Natural killer cell (primary cell): ENCODE measurements around the gene TGM3. TPM values are rescaled to one million over a fixed set of nuclear protein-coding genes. Genes with fewer than 3 reads are reported as not detected.
A peak's percentile ranks its signal among the peaks of the same experiment; 100 is the strongest.

Experiments used
- ATAC-seq, 3 donors: fragments of 150-1000 bp in 2 of 3; fragments of 200-7000 bp in 1 of 3; cut with Tn5 transposase; 1 replicate in 1 of 3; 2 replicates in 2 of 3; pipeline ENCODE4 v1.10.0; 2021; ENCODE audit warnings: mild to moderate bottlenecking in 2 of 3, moderate library complexity in 2 of 3
- DNase-seq, 2 donors: peaks; one replicate each; pipeline versions ENCODE4 v3.0.0 to v3.0.0-alpha.2; 2013 to 2021; ENCODE audit warnings: mixed read lengths in 1 of 2
- H3K27ac ChIP-seq: one replicate; pipeline ENCODE4 v1.5.1; 2013; ENCODE audit warnings: mild to moderate bottlenecking, low read length
- H3K27me3 ChIP-seq: one replicate; pipeline ENCODE4 v1.6.1; 2013; ENCODE audit warnings: low read length; ENCODE audit not compliant: control insufficient read depth, insufficient read depth
- H3K36me3 ChIP-seq: one replicate; pipeline ENCODE4 v1.6.1; 2013; ENCODE audit warnings: low read length; ENCODE audit not compliant: control insufficient read depth, insufficient read depth
- H3K4me1 ChIP-seq: one replicate; pipeline ENCODE4 v1.6.1; 2013; ENCODE audit warnings: low read length; ENCODE audit not compliant: control insufficient read depth, insufficient read depth
- H3K4me3 ChIP-seq: one replicate; pipeline ENCODE4 v1.5.1; 2013; ENCODE audit warnings: low read length
- H3K9me3 ChIP-seq: one replicate; pipeline ENCODE4 v1.6.1; 2013; ENCODE audit warnings: low read length; ENCODE audit not compliant: control insufficient read depth, insufficient read depth
- H3K27ac Mint-ChIP-seq, 2 donors: one replicate each; pipeline ENCODE4 v1.8.0; 2022; ENCODE audit warnings: mild to moderate bottlenecking in 2 of 2, mixed read lengths in 2 of 2, moderate library complexity in 1 of 2
- H3K27me3 Mint-ChIP-seq, 2 donors: one replicate each; pipeline ENCODE4 v1.8.0; 2022; ENCODE audit warnings: low read depth in 2 of 2, mixed read lengths in 2 of 2
- H3K36me3 Mint-ChIP-seq: one replicate; pipeline ENCODE4 v1.8.0; 2022; ENCODE audit warnings: mixed read lengths
- H3K4me1 Mint-ChIP-seq, 2 donors: one replicate each; pipeline ENCODE4 v1.8.0; 2022; ENCODE audit warnings: mixed read lengths in 2 of 2
- H3K4me3 Mint-ChIP-seq: one replicate; pipeline ENCODE4 v1.8.0; 2022; ENCODE audit warnings: mild to moderate bottlenecking, moderate library complexity, mixed read lengths
- H3K9me3 Mint-ChIP-seq, 2 donors: one replicate each; pipeline ENCODE4 v1.8.0; 2022; ENCODE audit warnings: mixed read lengths in 2 of 2
- WGBS: methylation state at CpG from one replicate; pipeline ENCODE4 v1.1.7; 2013; ENCODE audit warnings: missing lambda C conversion rate; ENCODE audit not compliant: insufficient coverage; 5-methylcytosine and 5-hydroxymethylcytosine counted together
- intact Hi-C: fragments of 100-400 bp; cut with micrococcal nuclease; formaldehyde crosslinking; loops from one replicate; pipeline ENCODE4 v1.14.2; 2022
- total RNA-seq, 4 donors: library from RNA; stranded (reverse); fragments of 120-200 nt in 1 of 4; gene quantifications; one replicate each; pipeline versions ENCODE4 v1.2.3 to v1.2.4, GENCODE V29; 2013 to 2022
- TF ChIP-seq, protein P1 (sequence below): fragments of 200-600 bp; IDR thresholded peaks from one replicate; pipeline ENCODE4 v1.8.0; 2022; ENCODE audit warnings: antibody characterized with exemption

TGM3 gene
- total RNA-seq, 3 donors from 2014 or later (not counting 1 experiment from before 2014, with no cell fraction given) = not detected

DNA sequence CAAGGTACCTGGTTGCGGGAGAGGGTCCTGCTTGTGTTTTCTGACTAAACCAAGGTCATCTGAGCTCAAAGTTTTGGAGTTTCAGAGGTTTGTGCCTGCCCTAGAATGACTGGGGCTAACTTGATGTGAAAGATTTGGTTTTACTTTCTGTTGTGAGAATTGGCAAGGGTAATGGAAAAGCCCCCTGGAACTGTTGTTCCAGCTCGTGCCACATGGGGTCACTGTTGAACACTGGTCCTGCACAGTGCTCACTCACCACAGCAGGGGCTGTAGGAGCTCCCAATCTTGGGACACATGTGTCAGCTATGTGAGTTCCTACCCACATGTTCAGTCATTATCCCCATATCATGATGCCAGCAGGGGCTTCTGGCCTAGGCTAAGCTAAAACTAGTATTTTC is 91.4 kb downstream of the TGM3 start:
- WGBS = 53% methylated on average over 2 of the region's 2 CpGs
- H3K9me3 ChIP-seq = peaks cover 17% of the 10 kb centered on the region

DNA sequence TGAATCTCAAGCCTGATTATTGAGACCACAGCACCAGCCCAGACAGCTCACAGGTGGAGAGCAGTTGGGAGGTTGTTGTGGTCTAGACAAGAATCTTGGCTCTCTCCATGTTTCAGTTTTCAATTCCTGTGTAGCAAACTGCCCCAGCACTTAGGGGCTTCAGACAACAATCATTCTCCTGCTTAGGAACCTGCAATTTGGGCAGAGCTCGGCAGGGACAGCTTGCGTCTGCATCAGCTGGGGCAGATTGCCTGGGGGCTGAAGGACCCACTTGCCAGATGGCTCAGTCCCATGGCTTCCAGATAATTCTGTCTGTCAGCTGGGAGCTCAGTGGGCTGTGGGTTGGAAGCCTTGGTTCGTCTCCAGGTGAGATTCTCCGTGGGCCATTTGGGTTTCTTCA is 91.8 kb downstream of the TGM3 start:
- H3K4me3 ChIP-seq = no peak overlapping the region
- TF ChIP-seq, protein P1, sequence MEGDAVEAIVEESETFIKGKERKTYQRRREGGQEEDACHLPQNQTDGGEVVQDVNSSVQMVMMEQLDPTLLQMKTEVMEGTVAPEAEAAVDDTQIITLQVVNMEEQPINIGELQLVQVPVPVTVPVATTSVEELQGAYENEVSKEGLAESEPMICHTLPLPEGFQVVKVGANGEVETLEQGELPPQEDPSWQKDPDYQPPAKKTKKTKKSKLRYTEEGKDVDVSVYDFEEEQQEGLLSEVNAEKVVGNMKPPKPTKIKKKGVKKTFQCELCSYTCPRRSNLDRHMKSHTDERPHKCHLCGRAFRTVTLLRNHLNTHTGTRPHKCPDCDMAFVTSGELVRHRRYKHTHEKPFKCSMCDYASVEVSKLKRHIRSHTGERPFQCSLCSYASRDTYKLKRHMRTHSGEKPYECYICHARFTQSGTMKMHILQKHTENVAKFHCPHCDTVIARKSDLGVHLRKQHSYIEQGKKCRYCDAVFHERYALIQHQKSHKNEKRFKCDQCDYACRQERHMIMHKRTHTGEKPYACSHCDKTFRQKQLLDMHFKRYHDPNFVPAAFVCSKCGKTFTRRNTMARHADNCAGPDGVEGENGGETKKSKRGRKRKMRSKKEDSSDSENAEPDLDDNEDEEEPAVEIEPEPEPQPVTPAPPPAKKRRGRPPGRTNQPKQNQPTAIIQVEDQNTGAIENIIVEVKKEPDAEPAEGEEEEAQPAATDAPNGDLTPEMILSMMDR = no peak

More for the DNA sequence above, 91.4 kb downstream of the TGM3 start:
- H3K9me3 Mint-ChIP-seq = no peaks in the 10 kb centered on the region
- Histone ChIP-seq H3K4me3 (no peak overlapping the region), H3K4me1 (no peaks in the 10 kb centered on the region), H3K36me3 (no peaks in the 10 kb centered on the region), H3K27ac (no peak overlapping the region), H3K27me3 (no peaks in the 10 kb centered on the region)
- TF ChIP-seq, protein P1 = peak; percentile 12
- intact Hi-C loops = no loop called here
- no peaks in the 10 kb centered on the region for H3K36me3 Mint-ChIP-seq
- no peak overlapping the region for H3K27ac Mint-ChIP-seq
- H3K4me1 Mint-ChIP-seq = no peaks in the 10 kb centered on the region
- H3K27me3 Mint-ChIP-seq = peaks cover 8 to 13% of the 10 kb centered on the region in 2 donors
- no peak overlapping the region for H3K4me3 Mint-ChIP-seq
- ATAC-seq (peak; percentile 65 to 75 (median 70)), DNase-seq (peak in 1 of 2 donors; percentile 42)

More for the DNA sequence above, 91.8 kb downstream of the TGM3 start:
- Mint-ChIP-seq H3K27me3 (peaks cover 8 to 13% of the 10 kb centered on the region in 2 donors), H3K4me3 (no peak overlapping the region), H3K9me3 (no peaks in the 10 kb centered on the region), H3K4me1 (no peaks in the 10 kb centered on the region), H3K36me3 (no peaks in the 10 kb centered on the region), H3K27ac (no peak overlapping the region)
- intact Hi-C loops = no loop called here
- 96% methylated on average over 4 of the region's 4 CpGs for WGBS
- H3K36me3 ChIP-seq = no peaks in the 10 kb centered on the region
- H3K27me3 ChIP-seq = no peaks in the 10 kb centered on the region
- peaks cover 17% of the 10 kb centered on the region for H3K9me3 ChIP-seq
- H3K4me1 ChIP-seq = no peaks in the 10 kb centered on the region
- DNase-seq (no peak), ATAC-seq (no peak)
- H3K27ac ChIP-seq = no peak overlapping the region

Other genes starting within 250 kb of the TGM3 start
- gene STK35, start 194.2 kb upstream of the TGM3 start, total RNA-seq = 10 to 100 TPM; 18.7 to 24.5 (median 21.9) TPM
- gene TGM6, start 84.9 kb downstream of the TGM3 start, total RNA-seq = not detected
- 100 to 1,000 TPM; 160 to 174 (median 162) TPM for gene SNRPB, start 174.8 kb downstream of the TGM3 start, total RNA-seq
- gene ZNF343, start 212.9 kb downstream of the TGM3 start, total RNA-seq = 10 to 100 TPM in 1 of 3 donors, 1 to 10 TPM in 2; 8.1 to 12.3 (median 8.6) TPM
- 1 to 10 TPM in 1 of 3 donors, under 1 TPM in 1, not detected in 1; 0.94 to 1.3 TPM for gene TMC2, start 240.6 kb downstream of the TGM3 start, total RNA-seq